HepG2 (cell line): ENCODE measurements around the gene MAB21L4. TPM values are rescaled to one million over a fixed set of nuclear protein-coding genes. Genes with fewer than 3 reads are reported as not detected.

Experiments used
- AHR ChIP-seq: IDR thresholded peaks from 2 replicates; pipeline ENCODE4 v1.6.1; 2018; ENCODE audit warnings: missing genetic modification reagents, missing compliant biosample characterization
- CTCF ChIP-seq: sonication (generic); formaldehyde crosslinking; IDR thresholded peaks from 2 replicates; pipeline ENCODE4 v1.5.0; 2020; ENCODE audit warnings: mild to moderate bottlenecking, missing genetic modification reagents, moderate library complexity
- EEA1 ChIP-seq: sonication (generic); formaldehyde crosslinking; IDR thresholded peaks from 2 replicates; pipeline ENCODE4 v1.5.1; 2020; ENCODE audit warnings: mild to moderate bottlenecking, missing genetic modification reagents, borderline replicate concordance
- ISX ChIP-seq: sonication (generic); formaldehyde crosslinking; conservative IDR thresholded peaks from 2 replicates; pipeline ENCODE4 v1.5.0; 2020; ENCODE audit warnings: missing genetic modification reagents
- MAZ ChIP-seq, 2 experiments: sonication (generic) in 1 of 2; formaldehyde crosslinking in 1 of 2; IDR thresholded peaks; 2 replicates each; pipeline versions ENCODE4 v1.5.0 to v1.6.1; 2012 to 2020; ENCODE audit warnings: low read depth in 2 of 2, mild to moderate bottlenecking in 2 of 2, borderline replicate concordance in 1 of 2, improper control_type of control experiment in 1 of 2, low read length in 1 of 2, missing genetic modification reagents in 1 of 2, moderate library complexity in 1 of 2
- RBFOX2 ChIP-seq: fragments of 200-400 bp; formaldehyde crosslinking; IDR thresholded peaks from 2 replicates; pipeline ENCODE4 v1.6.1; 2017; ENCODE audit warnings: low read depth, mild to moderate bottlenecking, low read length
- RNF219 ChIP-seq: sonication (generic); formaldehyde crosslinking; IDR thresholded peaks from 2 replicates; pipeline ENCODE4 v1.5.0; 2020; ENCODE audit warnings: mild to moderate bottlenecking, missing genetic modification reagents
- SIN3A ChIP-seq: IDR thresholded peaks from 2 replicates; pipeline ENCODE4 v1.6.1; 2011; ENCODE audit warnings: low read depth, mild to moderate bottlenecking, control low read depth, low read length, borderline replicate concordance
- SP4 ChIP-seq: sonication (generic); formaldehyde crosslinking; IDR thresholded peaks from 2 replicates; pipeline ENCODE4 v1.8.1; 2023; ENCODE audit warnings: mild to moderate bottlenecking, missing genetic modification reagents
- SRSF1 ChIP-seq: fragments of 200-400 bp; formaldehyde crosslinking; optimal IDR thresholded peaks from 2 replicates; pipeline ENCODE3; 2017; ENCODE audit warnings: mild to moderate bottlenecking, low read depth, low read length, moderate library complexity
- SSRP1 ChIP-seq: IDR thresholded peaks from 2 replicates; pipeline ENCODE4 v1.6.1; 2016; ENCODE audit warnings: control low read depth
- STAT6 ChIP-seq: sonication (generic); formaldehyde crosslinking; IDR thresholded peaks from 2 replicates; pipeline ENCODE4 v1.4.0; 2020; ENCODE audit warnings: missing genetic modification reagents, mild to moderate bottlenecking, borderline replicate concordance
- ZBTB26 ChIP-seq: IDR thresholded peaks from 2 replicates; pipeline ENCODE4 v1.6.1; 2016; ENCODE audit warnings: missing compliant biosample characterization, missing genetic modification reagents, borderline replicate concordance
- ZFP1 ChIP-seq: IDR thresholded peaks from 2 replicates; pipeline ENCODE4 v1.6.1; 2016
- ZFP36L1 ChIP-seq: sonication (generic); formaldehyde crosslinking; IDR thresholded peaks from 2 replicates; pipeline ENCODE4 v1.8.0; 2022; ENCODE audit warnings: mild to moderate bottlenecking, missing genetic modification reagents, moderate library complexity
- ZNF20 ChIP-seq: sonication (generic); formaldehyde crosslinking; IDR thresholded peaks from 2 replicates; pipeline ENCODE4 v1.4.0; 2020; ENCODE audit warnings: mild to moderate bottlenecking, moderate library complexity, missing genetic modification reagents
- ZNF292 ChIP-seq: sonication (generic); formaldehyde crosslinking; IDR thresholded peaks from 2 replicates; pipeline ENCODE4 v1.8.1; 2022; ENCODE audit warnings: mild to moderate bottlenecking, low read depth, missing genetic modification reagents, borderline replicate concordance
- ZNF513 ChIP-seq: sonication (generic); formaldehyde crosslinking; conservative IDR thresholded peaks from 2 replicates; pipeline ENCODE4 v1.5.0; 2020; ENCODE audit warnings: missing genetic modification reagents
- polyA plus RNA-seq, 8 experiments: library from polyadenylated mRNA; depleted of rRNA in 3 of 8; stranded (reverse) in 7 of 8; unstranded in 1 of 8; fragments of >200 nt; fragmentation: Illumina TruSeq in 4 of 8; extraction: Trizol in 4 of 8; gene quantifications; 2 replicates each; pipeline versions ENCODE4 v1.2.1 to v1.2.3, GENCODE V29; 2011 to 2016; ENCODE audit warnings: low read depth in 4 of 8, missing spikeins in 1 of 8, mixed read lengths in 1 of 8; ENCODE audit not compliant: insufficient read depth in 1 of 8
- total RNA-seq, 5 experiments: library from RNA; depleted of rRNA; stranded (reverse); fragments of >200 nt; fragmentation: Illumina TruSeq; extraction: Trizol; gene quantifications; 2 replicates each; pipeline ENCODE4 v1.2.3, GENCODE V29; 2016; ENCODE audit warnings: low read depth in 1 of 5

Gene MAB21L4
- total and polyA plus RNA-seq, 2 of the 13 experiments (the other 11 are each of a cell fraction or from before 2014, with no cell fraction given): 3.0 to 14.0 TPM

GRCh38 chr2:240873805-240874714, 21.9 kb downstream of the MAB21L4 start (continued):
- TF ChIP-seq AHR (peak; percentile 23; the same call in 1 of the 2 replicates), EEA1 (no peak), ZFP36L1 (CRISPR knock-in tag) (peak; percentile 94), SIN3A (peak; percentile 85), SSRP1 (CRISPR knock-in tag) (peak; percentile 81; the same call in 1 of the 2 replicates), RBFOX2 (peak; percentile 86), ZBTB26 (CRISPR knock-in tag) (peak; percentile 92), ZFP1 (CRISPR knock-in tag) (peak; percentile 75; the same call in 1 of the 2 replicates), CTCF (peak; percentile 74), ZNF20 (CRISPR knock-in tag) (no peak), RNF219 (CRISPR knock-in tag) (no peak; the same call in 1 of the 2 replicates), STAT6 (CRISPR knock-in tag) (peak; percentile 97; the same call in 1 of the 2 replicates), ZNF513 (CRISPR knock-in tag) (no peak), SP4 (CRISPR knock-in tag) (peak; percentile 93), SRSF1 (peak; percentile 81), MAZ (IDR thresholded peaks at IDR 0.05; ENCODE audit: borderline replicate concordance, low read depth, low read length) (peak; percentile 95), MAZ (CRISPR knock-in tag; IDR thresholded peaks at IDR 0.05; ENCODE audit: low read depth) (peak; percentile 100), ZNF292 (CRISPR knock-in tag) (peak; percentile 99), ISX (CRISPR knock-in tag) (no peak)
